Ureter (tissue), 1 donor: Measurements from ENCODE around the gene LRRC72. TPM values are rescaled to one million over a fixed set of nuclear protein-coding genes. Genes with fewer than 3 reads are reported as not detected.
"Not testable (repeated sequence)": the region's sequence is repeated elsewhere in the genome, so short reads cannot be mapped to it uniquely, and the experiment has no call there.

Experiments
- DNase-seq: peaks from one replicate; pipeline ENCODE4 v3.0.0-alpha.2; 2020; ENCODE audit warnings: low spot score
- total RNA-seq: library from RNA; stranded (reverse); gene quantifications from one replicate; pipeline ENCODE4 v1.2.4, GENCODE V29; 2023
- donor health status: DM: yes; HTN: yes; CAD: no.

The LRRC72 gene
- total RNA-seq, 1 donor from 2014 or later = not detected

DNA sequence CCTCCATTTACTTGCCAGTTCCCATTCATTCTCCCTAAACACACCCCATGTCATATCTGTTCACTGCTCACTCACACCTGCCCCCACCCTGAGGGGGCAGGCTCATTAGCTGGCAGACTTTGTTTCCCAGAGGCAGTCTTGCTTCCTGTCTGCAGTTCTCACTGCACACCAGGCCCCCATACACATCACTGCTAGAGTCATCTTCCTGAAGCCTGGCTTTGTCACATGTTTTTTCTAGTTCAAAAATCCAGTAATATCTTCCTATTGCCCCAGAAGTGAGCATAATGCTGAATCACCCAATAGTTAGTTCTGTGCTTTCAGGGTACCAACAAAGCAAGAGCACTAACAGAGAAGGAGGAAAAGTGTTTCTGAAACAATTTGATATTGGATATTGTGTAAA, 1.9 kb downstream of the LRRC72 start:
- DNase-seq = no peak

GRCh38 chr7:16529697-16530096, 3.1 kb downstream of the LRRC72 start:
- DNase-seq = no peak

DNA sequence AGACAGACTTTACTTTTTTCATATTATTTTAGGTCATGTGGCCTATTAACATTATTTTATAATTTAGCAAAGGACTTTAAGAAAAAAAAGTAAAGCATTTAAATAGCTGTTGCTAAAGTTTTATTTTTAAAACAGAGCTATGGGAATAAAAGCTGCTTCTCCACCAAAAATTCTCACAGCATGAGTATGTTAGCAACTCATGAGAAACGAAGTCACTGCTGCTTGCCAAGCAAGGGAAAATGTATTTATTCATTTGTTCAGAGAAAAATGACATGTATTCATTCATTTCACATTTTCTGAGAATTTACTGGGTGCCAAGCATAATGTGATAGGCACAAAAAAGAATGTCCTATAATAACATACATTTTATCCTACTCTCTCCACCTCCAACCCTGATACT, 5.1 kb downstream of the LRRC72 start:
- DNase-seq = no peak

DNA sequence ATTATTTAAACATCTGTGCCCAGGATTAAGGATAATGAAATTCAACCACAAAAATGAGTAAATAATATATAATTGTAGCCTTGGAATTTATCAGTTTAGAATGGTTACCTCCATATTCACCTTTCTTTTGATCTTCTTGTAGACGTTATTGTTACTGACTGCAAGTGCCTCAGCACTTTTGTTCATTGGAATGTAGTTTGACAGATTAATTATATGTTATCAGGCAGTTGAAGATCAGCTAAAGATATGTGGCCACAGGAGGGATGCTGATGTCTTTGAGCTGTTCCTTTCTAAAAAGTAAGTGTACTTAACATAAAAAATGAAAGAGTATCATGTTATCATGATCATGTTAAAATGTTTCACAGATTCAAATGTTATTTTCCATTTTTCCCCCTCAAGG, 5.6 kb downstream of the LRRC72 start:
- DNase-seq = no peak

- DNase-seq = no peak
Observed at GRCh38 chr7:16535500-16535899, 8.9 kb downstream of the LRRC72 start.

- not testable (repeated sequence) for DNase-seq
Observed at GRCh38 chr7:16540559-16540958, 13.9 kb downstream of the LRRC72 start.

GRCh38 chr7:16542401-16542800, 15.8 kb downstream of the LRRC72 start:
- no peak for DNase-seq

DNA sequence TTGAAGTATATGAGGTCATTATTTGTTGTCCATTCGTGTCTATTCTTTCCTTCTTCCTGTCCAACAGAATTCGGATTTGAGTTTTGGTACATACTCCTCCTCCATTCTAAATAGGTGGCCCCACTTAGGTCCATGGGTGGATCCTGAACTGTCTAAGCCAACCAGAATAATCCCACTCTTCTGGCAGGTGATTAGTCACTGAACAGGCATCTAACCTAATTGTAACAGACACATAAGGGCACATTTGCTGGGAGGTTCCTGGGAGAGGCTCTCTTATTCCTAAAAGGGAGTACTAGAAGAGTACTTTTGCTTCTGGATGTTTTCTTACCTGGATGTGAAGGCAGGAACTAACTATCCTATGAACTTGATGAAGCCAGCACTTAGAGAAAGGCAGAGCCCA, 16.8 kb downstream of the LRRC72 start:
- DNase-seq = no peak

DNA sequence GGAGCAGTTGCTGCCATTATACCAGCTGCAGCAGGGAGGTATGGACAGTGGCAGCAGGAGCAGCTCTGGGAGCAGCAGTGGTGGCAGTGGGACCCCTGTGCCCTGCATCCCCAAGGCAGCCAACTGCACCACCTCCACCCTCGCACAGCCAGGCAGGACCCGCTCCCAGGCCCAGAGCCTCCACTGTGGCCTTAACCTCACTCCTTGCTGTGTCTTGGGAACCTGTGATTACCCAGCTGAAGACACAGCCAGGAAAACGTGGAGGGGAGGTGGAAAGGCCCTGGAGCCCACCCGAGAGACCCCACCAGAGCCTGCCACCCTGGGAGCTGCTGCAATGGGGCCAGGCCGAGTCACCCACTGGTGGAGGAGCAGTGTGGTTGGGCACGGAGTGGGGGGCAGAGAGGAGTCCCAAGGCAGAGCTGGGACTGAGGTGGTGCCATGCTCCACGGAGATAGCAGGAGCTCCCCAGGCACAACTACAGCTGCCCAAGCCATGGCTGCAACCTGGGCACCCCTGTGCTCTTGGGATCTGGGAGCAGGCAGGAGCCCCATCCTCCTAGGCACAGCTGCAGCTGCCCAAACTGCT, 20.4 kb downstream of the LRRC72 start:
- no peak for DNase-seq

DNA sequence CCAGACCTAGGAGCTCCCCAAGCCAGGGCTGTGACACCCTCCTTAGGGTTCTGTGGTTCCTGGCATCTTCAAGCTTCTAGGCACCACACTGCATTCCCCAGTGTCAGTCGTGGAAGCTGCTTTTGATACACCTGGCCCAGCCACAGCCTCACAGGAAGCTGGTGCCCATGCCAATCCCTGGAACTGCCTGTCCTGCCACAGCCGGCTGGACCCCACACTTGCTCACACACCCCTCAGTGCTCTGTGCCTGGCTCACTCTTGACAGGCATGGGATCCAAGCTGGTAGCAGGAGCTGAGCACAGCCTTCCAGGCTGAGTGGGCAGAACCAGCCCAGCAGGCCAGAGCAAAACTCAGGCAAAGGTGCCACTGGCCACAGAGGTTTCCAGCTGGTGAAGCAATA, 21.8 kb downstream of the LRRC72 start:
- no peak for DNase-seq

- no peak for DNase-seq
Observed at GRCh38 chr7:16550671-16551070, 24.0 kb downstream of the LRRC72 start.

GRCh38 chr7:16554518-16555236, 28.1 kb downstream of the LRRC72 start:
- DNase-seq = no peak

DNA sequence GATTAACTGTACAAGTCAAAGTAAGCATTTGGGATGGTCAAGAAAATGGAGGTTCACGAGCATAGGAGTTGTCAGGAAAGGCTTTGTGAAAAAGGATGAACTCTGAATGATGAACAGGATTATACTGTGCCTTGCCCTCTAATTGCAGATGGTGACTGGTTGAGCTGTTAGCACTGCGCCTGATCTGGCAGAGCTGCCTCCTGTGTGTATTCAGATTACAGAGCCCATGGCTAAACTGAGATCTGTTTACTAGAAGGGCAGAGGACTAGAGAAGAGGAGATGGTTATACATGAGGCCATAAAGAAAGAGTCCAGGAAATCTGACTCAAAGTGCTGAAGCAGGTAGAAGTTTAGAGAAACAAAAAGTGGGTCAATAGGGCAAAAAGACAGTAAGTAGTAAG, 29.7 kb downstream of the LRRC72 start:
- DNase-seq = no peak

- no peak for DNase-seq
Observed at GRCh38 chr7:16558761-16559302, 32.2 kb downstream of the LRRC72 start.

GRCh38 chr7:16559497-16560179, 33.0 kb downstream of the LRRC72 start:
- no peak for DNase-seq

GRCh38 chr7:16561943-16562342, 35.3 kb downstream of the LRRC72 start:
- no peak for DNase-seq

DNA sequence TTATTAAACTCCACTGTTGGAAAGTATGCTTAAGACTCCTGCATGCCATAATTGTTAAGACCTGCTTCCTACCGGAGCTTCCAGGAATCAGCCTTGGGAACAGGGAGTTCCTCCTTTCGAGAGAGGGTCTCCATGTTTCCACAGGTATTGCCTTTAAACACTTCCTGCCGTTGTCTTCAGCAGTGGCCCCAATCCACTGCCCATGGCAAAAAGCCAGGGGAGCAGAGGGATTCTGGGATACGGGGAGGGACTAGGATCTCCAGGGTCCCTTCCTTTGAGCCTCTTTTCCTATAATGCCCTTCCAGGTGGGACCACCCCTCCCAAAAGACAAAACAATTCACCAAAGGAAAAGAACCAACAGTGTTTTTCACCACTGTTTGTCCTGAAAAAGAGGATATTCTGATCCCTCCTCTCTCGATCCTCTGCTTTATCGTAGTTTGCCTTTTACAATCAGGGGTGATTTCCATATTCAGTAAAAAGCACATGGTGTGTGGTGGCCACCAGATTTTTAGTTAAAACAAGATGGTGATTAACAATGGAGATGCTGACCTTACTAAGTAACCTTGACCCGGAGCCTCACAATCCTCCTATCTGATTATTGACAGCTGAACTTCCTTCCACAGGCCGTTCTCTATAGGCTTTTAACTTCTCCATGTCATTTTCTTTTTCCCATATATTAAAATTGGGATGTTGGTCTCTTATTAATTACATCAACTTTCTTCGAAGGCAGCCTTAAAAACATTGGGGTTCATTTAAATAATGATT, 36.0 kb downstream of the LRRC72 start:
- no peak for DNase-seq

DNA sequence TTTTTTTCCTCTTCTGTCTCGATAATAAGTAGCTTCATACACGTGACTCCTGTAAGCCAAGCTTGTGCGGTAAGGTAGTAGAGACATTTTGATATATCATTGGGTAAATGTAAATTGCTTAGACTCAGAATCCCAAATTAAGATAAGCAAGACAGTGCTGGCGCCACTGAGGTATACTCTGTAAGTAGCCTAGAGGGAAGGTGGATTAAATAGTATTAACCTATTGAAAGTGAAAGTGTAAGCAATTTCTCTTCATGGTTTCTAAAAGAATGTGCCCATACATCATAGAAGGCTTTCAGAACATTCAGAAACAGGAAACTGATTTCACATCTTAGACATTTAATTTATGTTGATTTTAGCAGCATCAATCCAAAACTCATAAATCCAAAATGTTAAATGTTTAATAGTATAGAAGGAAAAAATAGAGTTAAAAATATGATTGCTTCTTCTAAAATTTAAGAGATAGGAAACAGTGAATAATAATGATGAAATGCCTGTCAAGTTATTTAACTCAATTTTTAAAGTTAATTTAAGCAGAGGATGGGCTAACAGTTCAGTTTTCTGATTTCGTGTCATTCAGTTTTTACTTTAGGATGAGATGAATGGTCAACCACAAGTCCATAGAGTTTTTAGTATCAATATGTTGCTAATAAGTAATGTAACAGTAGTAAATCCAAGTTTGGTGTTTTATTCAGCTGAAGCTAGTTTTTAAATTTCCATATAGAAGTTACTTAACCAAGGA, 36.8 kb downstream of the LRRC72 start:
- DNase-seq = no peak

GRCh38 chr7:16564023-16564380, 37.4 kb downstream of the LRRC72 start:
- no peak for DNase-seq

- DNase-seq = no peak
Observed at GRCh38 chr7:16564909-16565426, 38.3 kb downstream of the LRRC72 start.

GRCh38 chr7:16571941-16572340, 45.3 kb downstream of the LRRC72 start:
- DNase-seq = no peak
